ENCODE measurements around the gene MTUS2. TPM values are rescaled to one million over a fixed set of nuclear protein-coding genes. Genes with fewer than 3 reads are reported as not detected.

Gene MTUS2
- total RNA-seq, 1 donor from 2014 or later = 6.8 TPM

GRCh38 chr13:29271606-29272005 is 451.5 kb downstream of the MTUS2 start:
- Mint-ChIP-seq H3K4me1 (ENCODE audit: low read depth, unreplicated experiment) (peaks cover 6% of the 10 kb centered on the region), H3K9me3 (ENCODE audit: unreplicated experiment) (peaks cover 2% of the 10 kb centered on the region), H3K27me3 (ENCODE audit: unreplicated experiment) (peaks cover 3% of the 10 kb centered on the region), H3K4me3 (ENCODE audit: unreplicated experiment) (no peak overlapping the region), H3K27ac (ENCODE audit: unreplicated experiment) (no peak overlapping the region), H3K36me3 (ENCODE audit: unreplicated experiment) (no peaks in the 10 kb centered on the region)
- no peak for DNase-seq
- no peak for TF ChIP-seq CTCF (IDR thresholded peaks at IDR 0.05; ENCODE audit: partially characterized antibody, unreplicated experiment)

- Mint-ChIP-seq H3K27me3 (ENCODE audit: unreplicated experiment) (no peaks in the 10 kb centered on the region), H3K4me3 (ENCODE audit: unreplicated experiment) (no peak overlapping the region), H3K9me3 (ENCODE audit: unreplicated experiment) (no peaks in the 10 kb centered on the region), H3K27ac (ENCODE audit: unreplicated experiment) (no peak overlapping the region), H3K36me3 (ENCODE audit: unreplicated experiment) (no peaks in the 10 kb centered on the region), H3K4me1 (ENCODE audit: low read depth, unreplicated experiment) (no peaks in the 10 kb centered on the region)
- TF ChIP-seq CTCF (IDR thresholded peaks at IDR 0.05; ENCODE audit: partially characterized antibody, unreplicated experiment) = no peak
- no peak for DNase-seq
Measured at GRCh38 chr13:29279356-29280254, 459.5 kb downstream of the MTUS2 start.

- H3K4me1 Mint-ChIP-seq (ENCODE audit: low read depth, unreplicated experiment) = no peaks in the 10 kb centered on the region
- H3K27ac Mint-ChIP-seq (ENCODE audit: unreplicated experiment) = no peak overlapping the region
- DNase-seq = no peak
Measured at GRCh38 chr13:29281932-29282495, 461.9 kb downstream of the MTUS2 start.

GRCh38 chr13:29284726-29285125 is 464.6 kb downstream of the MTUS2 start:
- no peak for DNase-seq
- Mint-ChIP-seq H3K4me3 (ENCODE audit: unreplicated experiment) (no peak overlapping the region), H3K36me3 (ENCODE audit: unreplicated experiment) (no peaks in the 10 kb centered on the region), H3K27ac (ENCODE audit: unreplicated experiment) (no peak overlapping the region), H3K4me1 (ENCODE audit: low read depth, unreplicated experiment) (no peaks in the 10 kb centered on the region), H3K9me3 (ENCODE audit: unreplicated experiment) (no peaks in the 10 kb centered on the region), H3K27me3 (ENCODE audit: unreplicated experiment) (no peaks in the 10 kb centered on the region)
- no peak for TF ChIP-seq CTCF (IDR thresholded peaks at IDR 0.05; ENCODE audit: partially characterized antibody, unreplicated experiment)

More at GRCh38 chr13:29281932-29282495, 461.9 kb downstream of the MTUS2 start:
- H3K4me3 Mint-ChIP-seq (ENCODE audit: unreplicated experiment) = no peak overlapping the region
- H3K27me3 Mint-ChIP-seq (ENCODE audit: unreplicated experiment) = no peaks in the 10 kb centered on the region
- no peaks in the 10 kb centered on the region for H3K9me3 Mint-ChIP-seq (ENCODE audit: unreplicated experiment)
- TF ChIP-seq CTCF (IDR thresholded peaks at IDR 0.05; ENCODE audit: partially characterized antibody, unreplicated experiment) = no peak
- H3K36me3 Mint-ChIP-seq (ENCODE audit: unreplicated experiment) = no peaks in the 10 kb centered on the region

- no peak for TF ChIP-seq CTCF (IDR thresholded peaks at IDR 0.05; ENCODE audit: partially characterized antibody, unreplicated experiment)
- no peaks in the 10 kb centered on the region for H3K4me1 Mint-ChIP-seq (ENCODE audit: low read depth, unreplicated experiment)
- H3K27ac Mint-ChIP-seq (ENCODE audit: unreplicated experiment) = no peak overlapping the region
- no peak overlapping the region for H3K4me3 Mint-ChIP-seq (ENCODE audit: unreplicated experiment)
- no peaks in the 10 kb centered on the region for H3K27me3 Mint-ChIP-seq (ENCODE audit: unreplicated experiment)
- no peak for DNase-seq
- no peaks in the 10 kb centered on the region for H3K9me3 Mint-ChIP-seq (ENCODE audit: unreplicated experiment)
- H3K36me3 Mint-ChIP-seq (ENCODE audit: unreplicated experiment) = no peaks in the 10 kb centered on the region
Measured at GRCh38 chr13:29287237-29287636, 467.1 kb downstream of the MTUS2 start.

Data from glutamatergic neuron (in vitro differentiated cells).